Activated T-helper 17 cell treated with anti-CD3 and anti-CD28 coated beads, Interleukin-2, amount 50 U/mL, for 72 hours (primary cell): ENCODE results near the gene HK1. TPM values are rescaled to one million over a fixed set of nuclear protein-coding genes. Genes with fewer than 3 reads are reported as not detected.
"Not testable (repeated sequence)": the region's sequence is repeated elsewhere in the genome, so short reads cannot be mapped to it uniquely, and the experiment has no call there.

Source experiments
- ATAC-seq: fragments of 150-1000 bp; cut with Tn5 transposase; replicated peaks from 2 replicates; pipeline ENCODE4 v1.10.0; 2021; ENCODE audit warnings: mild to moderate bottlenecking, moderate library complexity
- H3K27ac Mint-ChIP-seq: one replicate; pipeline ENCODE4 v1.8.0; 2022; ENCODE audit warnings: mixed read lengths
- H3K27me3 Mint-ChIP-seq: one replicate; pipeline ENCODE4 v1.8.0; 2022; ENCODE audit warnings: mixed read lengths
- H3K36me3 Mint-ChIP-seq: one replicate; pipeline ENCODE4 v1.8.0; 2022; ENCODE audit warnings: low read depth, mild to moderate bottlenecking, mixed read lengths
- H3K4me1 Mint-ChIP-seq: one replicate; pipeline ENCODE4 v1.8.0; 2022; ENCODE audit warnings: mixed read lengths
- H3K4me3 Mint-ChIP-seq: one replicate; pipeline ENCODE4 v1.8.0; 2022; ENCODE audit warnings: mild to moderate bottlenecking, mixed read lengths
- H3K9me3 Mint-ChIP-seq: one replicate; pipeline ENCODE4 v1.8.0; 2022; ENCODE audit warnings: mixed read lengths
- total RNA-seq, 2 donors: library from RNA; stranded (reverse); gene quantifications; one replicate each; pipeline ENCODE4 v1.2.3, GENCODE V29; 2022

The HK1 gene
- total RNA-seq, 2 donors from 2014 or later: 216 to 221 TPM

DNA sequence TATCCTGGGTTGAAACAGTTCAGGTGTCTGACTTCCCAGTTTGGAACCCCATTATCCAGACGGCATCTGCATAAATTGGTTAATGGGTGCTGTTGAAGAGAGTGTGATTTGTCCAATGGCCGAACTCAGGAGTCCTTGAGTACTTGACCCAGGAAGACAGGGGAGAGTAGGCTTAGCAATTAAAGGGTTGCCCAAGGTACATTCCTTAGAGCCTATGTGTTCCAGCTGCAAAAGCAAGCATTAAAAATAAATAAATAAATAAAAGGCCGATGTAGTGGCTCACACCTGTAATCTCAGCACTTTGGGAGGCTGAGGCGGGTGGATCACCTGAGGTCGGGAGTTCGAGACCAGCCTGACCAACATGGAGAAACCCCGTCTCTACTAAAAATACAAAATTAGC is 44.0 kb downstream of the HK1 start:
- H3K27ac Mint-ChIP-seq, H3K27me3 Mint-ChIP-seq, H3K9me3 Mint-ChIP-seq, ATAC-seq: not testable (repeated sequence)
- H3K36me3 Mint-ChIP-seq: peaks cover 85% of the 10 kb centered on the region
- peak overlapping the region; percentile 97 for H3K4me3 Mint-ChIP-seq
- peaks cover 21% of the 10 kb centered on the region for H3K4me1 Mint-ChIP-seq

DNA sequence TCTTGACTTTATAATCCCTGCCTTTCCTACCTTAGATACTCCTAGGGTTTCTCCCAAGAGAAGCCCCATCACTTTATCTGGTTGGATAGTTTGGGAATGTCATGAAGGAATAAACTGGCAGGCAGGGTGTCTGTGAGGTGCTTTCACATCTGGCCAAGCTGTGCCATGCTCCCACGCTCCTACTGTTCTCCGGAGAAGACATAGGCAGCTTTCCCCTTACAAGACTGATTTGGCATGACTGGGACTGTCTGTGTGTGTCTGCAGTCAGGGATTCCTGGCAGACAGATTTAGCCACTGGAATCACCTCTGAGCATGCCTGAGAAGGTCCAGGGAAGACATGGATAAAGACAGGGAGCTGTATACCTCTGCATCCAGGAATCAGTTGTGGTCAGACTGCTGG is 45.3 kb downstream of the HK1 start:
- no peak for ATAC-seq
- Mint-ChIP-seq H3K9me3 (no peaks in the 10 kb centered on the region), H3K4me1 (peaks cover 31% of the 10 kb centered on the region), H3K27ac (peak overlapping the region; percentile 43), H3K4me3 (peak overlapping the region; percentile 42), H3K36me3 (peaks cover 97% of the 10 kb centered on the region), H3K27me3 (no peaks in the 10 kb centered on the region)

DNA sequence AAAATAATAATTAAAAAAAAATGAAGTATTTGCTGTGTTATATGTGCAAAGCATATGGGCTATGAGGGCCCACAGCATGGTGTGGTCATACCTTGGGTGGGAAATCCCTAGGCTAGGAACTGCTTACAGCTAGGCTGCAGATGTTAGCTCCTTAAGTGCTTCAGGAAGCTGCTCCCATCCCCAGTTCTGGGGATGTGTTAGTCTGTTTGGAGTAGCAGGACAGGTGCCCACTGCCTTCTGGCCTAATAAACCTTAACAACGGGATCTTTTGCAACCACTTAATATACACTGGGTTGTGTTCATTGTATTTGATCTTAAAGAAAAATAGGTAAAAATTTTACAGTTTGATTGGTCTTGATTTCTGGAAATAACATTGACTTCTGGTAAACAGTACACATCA is 46.3 kb downstream of the HK1 start:
- no peaks in the 10 kb centered on the region for H3K27me3 Mint-ChIP-seq
- peaks cover 33% of the 10 kb centered on the region for H3K4me1 Mint-ChIP-seq
- H3K36me3 Mint-ChIP-seq: peaks cover 98% of the 10 kb centered on the region
- H3K4me3 Mint-ChIP-seq: peak overlapping the region; percentile 28
- no peaks in the 10 kb centered on the region for H3K9me3 Mint-ChIP-seq
- H3K27ac Mint-ChIP-seq: no peak overlapping the region
- no peak for ATAC-seq

DNA sequence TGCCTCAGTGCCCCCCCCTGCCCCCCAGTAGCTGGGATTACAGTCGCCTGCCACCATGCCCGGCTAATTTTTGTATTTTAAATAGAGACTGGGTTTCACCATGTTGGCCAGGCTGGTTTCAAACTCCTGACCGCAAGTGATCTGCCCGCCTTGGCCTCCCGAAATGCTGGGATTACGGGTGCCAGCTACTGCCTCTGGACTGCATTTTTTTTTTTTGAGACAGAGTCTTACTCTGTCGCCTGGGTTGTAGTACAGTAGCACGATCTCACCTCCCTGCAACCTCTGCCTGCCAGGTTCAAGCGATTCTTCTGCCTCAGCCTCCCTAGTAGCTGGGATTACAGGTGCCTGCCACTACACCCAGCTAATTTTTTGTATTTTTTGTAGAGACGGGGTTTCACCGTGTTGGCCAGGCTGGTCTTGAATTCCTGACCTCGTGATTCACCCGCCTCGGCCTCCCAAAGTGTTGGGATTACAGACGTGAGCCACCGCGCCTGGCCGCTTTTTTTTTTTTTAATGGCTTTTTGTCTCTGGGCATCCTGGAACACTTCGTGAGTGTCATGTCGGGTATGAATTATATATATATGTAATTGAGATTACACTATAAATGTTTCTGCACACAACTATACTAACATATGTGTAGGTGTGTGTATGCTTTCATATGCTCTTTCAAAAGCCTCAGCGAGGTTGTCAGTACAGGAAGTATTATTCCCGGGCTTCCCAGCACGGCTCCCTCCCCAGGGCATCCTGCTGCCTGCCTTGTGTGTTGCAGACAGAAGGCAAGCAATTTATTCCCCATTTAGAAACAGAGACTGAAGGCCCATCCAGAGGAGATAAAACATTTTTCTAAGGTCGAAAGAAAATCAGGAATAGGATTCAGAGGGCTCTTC is 47.6 kb downstream of the HK1 start:
- Mint-ChIP-seq H3K36me3 (peaks cover 98% of the 10 kb centered on the region), H3K4me3 (peak overlapping the region; percentile 78), H3K4me1 (peaks cover 42% of the 10 kb centered on the region)
- not testable (repeated sequence) for ATAC-seq, H3K27ac Mint-ChIP-seq, H3K9me3 Mint-ChIP-seq, H3K27me3 Mint-ChIP-seq

DNA sequence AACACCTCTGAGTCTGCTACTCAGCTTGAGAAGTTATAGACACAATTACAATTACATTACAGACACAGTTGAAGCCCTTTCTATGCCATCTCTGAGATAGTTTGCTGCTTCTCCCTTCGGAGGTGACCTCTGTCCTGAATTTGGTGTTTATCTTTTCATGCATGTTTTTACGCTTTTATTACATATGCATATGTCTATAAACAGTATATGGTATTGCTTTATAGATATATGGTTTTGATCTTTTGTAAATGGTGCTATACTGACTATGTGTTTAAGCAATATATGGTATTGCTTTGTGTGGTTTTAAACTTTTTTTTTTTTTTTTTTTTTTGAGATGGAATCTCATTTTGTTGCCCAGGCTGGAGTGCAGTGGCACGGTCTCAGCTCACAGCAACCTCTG is 48.4 kb downstream of the HK1 start:
- H3K36me3 Mint-ChIP-seq: peaks cover 98% of the 10 kb centered on the region
- peaks cover 41% of the 10 kb centered on the region for H3K4me1 Mint-ChIP-seq
- no peak overlapping the region for H3K27ac Mint-ChIP-seq
- no peaks in the 10 kb centered on the region for H3K27me3 Mint-ChIP-seq
- no peaks in the 10 kb centered on the region for H3K9me3 Mint-ChIP-seq
- ATAC-seq: no peak
- peak overlapping the region; percentile 78 for H3K4me3 Mint-ChIP-seq

DNA sequence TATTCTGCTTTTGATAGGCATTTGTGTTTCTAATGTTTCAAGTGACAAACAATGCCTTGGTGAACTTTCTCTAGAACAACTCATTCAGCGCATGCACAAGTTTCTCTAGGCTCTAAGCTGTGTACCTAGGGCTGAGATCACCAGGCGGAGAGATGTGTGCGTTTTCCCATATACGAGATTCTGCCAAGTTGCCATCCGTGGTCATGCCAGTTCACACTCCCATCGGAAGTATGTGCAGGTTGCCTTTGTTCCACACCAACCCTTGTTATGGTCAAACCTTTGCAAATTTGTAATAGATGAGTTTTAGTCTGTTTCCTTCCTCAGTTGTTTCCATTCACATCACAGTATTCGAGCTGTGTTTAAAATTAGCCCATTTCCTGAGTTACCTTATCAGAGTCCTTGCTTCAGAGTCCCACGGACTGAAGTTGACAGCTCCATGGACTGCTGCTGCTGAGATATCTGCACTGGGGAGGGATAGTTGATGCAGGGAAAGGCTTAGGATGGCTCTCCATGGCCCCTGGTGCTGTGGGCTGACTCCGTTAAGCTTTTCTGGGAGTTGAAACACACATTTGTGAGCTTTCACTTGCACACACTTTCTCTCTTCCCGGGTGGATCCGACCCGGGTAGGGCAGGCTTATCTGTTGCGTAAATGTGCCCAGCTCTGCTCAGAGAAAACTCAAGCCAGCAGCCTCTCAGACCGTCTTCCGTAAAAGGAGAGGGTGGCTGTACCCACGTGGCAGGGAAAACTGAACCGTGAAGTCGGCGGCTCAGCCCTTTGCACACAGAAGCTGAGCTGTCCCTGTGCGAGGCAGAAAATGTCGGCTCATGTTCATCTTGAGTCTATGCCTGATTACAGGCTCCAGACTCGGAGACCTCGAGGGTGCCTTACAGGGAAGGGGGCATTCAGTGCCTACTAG is 49.4 kb downstream of the HK1 start:
- H3K4me3 Mint-ChIP-seq: peak overlapping the region; percentile 78
- peak overlapping the region; percentile 73 for H3K27ac Mint-ChIP-seq
- ATAC-seq: peak; percentile 81
- H3K4me1 Mint-ChIP-seq: peaks cover 36% of the 10 kb centered on the region
- H3K36me3 Mint-ChIP-seq: peaks cover 98% of the 10 kb centered on the region
- H3K27me3 Mint-ChIP-seq: no peaks in the 10 kb centered on the region
- H3K9me3 Mint-ChIP-seq: no peaks in the 10 kb centered on the region

DNA sequence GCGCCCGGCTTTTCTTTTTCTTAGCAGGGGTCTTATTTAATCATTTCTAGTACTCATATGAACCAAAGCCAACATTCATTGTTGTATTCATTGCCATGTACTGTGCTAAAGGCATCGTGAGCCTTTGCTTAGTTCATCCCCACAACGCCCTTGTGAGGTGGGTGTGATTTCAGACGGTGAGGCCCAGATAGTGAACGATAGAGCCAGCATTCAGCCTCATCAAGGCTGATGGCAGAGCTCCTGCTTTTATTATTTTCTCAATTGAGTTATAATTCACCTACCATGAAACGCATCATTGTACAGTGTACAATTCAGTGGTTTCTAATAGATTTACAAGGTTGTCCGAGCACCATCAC is 50.1 kb downstream of the HK1 start:
- Mint-ChIP-seq H3K9me3 (no peaks in the 10 kb centered on the region), H3K4me1 (peaks cover 36% of the 10 kb centered on the region), H3K4me3 (peak overlapping the region; percentile 78), H3K36me3 (peaks cover 96% of the 10 kb centered on the region), H3K27ac (no peak overlapping the region), H3K27me3 (no peaks in the 10 kb centered on the region)
- peak; percentile 16 for ATAC-seq

DNA sequence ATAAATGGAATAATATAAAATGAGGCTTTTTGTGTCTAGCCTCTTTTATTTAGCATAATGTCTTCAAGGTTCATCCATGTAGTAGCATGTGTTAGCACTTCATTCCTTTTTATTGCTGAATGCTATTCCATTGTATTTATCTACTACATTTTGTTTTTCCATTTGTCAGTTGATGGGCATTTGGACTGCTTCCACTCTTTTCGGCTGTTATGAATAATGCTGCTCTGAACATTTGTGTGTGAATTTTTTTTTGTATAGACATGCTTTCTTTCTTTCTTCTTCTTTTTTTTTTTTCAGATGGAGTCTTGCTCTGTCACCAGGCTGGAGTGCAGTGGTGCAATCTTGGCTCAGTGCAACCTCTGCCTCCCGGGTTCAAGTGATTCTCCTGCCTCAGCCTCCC is 50.6 kb downstream of the HK1 start:
- H3K9me3 Mint-ChIP-seq, ATAC-seq, H3K27ac Mint-ChIP-seq, H3K27me3 Mint-ChIP-seq: not testable (repeated sequence)
- H3K4me1 Mint-ChIP-seq: peaks cover 37% of the 10 kb centered on the region
- H3K36me3 Mint-ChIP-seq: peaks cover 96% of the 10 kb centered on the region
- H3K4me3 Mint-ChIP-seq: peak overlapping the region; percentile 78

DNA sequence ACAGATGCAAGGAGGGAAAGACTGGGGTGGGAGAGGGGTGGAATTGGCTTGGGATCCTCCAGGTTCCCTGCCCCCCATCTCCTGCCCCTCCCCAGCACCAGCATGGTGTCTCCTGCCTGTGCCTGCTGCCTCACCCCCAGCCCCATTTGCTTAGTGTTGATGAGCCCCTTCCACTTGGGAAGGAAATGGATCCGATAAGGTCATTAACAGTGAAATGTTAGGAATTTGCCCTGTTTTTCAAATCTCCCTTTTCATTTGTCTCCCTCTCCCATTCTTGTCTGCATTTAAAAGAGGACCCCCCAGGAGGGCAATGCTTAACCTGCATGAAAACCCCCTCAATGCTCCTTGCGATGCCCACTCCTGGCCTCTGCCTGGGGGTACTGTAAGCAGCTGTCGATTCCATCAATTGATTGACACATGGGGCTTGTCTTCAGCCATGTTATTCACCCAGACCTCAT is 51.5 kb downstream of the HK1 start:
- ATAC-seq: no peak
- Mint-ChIP-seq H3K27ac (no peak overlapping the region), H3K4me1 (peaks cover 44% of the 10 kb centered on the region), H3K36me3 (peaks cover 96% of the 10 kb centered on the region), H3K27me3 (no peaks in the 10 kb centered on the region), H3K9me3 (no peaks in the 10 kb centered on the region), H3K4me3 (no peak overlapping the region)

DNA sequence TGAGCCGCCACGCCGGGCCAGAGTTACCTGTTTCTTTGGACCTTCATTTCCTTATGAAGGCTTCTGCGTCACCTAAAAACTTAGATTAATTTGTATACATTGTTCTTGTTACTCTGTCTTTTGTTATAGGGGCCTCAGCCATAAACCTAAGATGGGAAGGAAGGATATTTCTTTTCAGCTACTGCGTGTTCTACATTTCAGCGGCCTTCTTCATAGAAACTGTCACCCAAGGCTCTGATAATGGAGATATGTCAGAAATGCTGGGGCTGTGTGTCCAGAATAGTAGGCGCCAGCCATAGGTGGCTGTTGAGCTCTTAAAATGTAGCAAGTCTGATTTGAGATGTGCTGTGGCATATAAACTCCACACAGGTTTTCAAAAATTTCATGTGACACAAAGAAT is 52.9 kb downstream of the HK1 start:
- Mint-ChIP-seq H3K4me3 (no peak overlapping the region), H3K4me1 (peaks cover 55% of the 10 kb centered on the region), H3K36me3 (peaks cover 95% of the 10 kb centered on the region), H3K27me3 (no peaks in the 10 kb centered on the region), H3K9me3 (no peaks in the 10 kb centered on the region), H3K27ac (no peak overlapping the region)
- no peak for ATAC-seq

DNA sequence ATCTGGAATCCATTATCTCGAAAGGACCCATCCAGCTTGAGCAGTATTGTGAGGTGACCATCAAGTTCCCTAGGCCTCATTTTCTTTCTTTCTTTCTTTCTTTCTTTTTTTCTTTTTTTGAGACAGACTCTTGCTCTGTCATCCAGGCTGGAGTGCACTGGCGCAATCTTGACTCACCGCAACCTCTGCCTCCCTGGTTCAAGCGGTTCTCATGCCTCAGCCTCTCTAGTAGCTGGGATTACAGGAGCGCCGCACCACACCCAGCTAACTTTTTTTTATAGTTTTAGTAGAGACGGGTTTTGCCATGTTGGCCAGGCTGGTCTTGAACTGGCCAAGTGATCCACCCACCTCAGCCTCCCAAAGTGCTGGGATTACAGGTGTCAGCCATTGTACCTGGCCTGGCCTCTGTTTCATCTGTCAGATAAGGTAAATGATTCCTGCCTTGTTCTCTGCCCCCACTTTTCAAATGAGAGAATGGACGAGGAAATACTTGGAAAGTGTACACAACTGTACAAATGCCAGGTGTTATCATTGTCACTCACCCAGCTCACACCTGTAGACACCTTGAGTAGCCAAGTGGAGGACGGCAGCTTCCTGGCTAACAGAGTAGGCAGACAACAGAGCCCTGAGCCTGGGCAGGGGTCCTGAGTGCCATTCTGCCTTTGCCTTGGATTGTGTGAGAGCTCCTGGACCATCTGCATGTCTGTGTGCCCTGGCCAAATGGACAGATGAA is 54.1 kb downstream of the HK1 start:
- Mint-ChIP-seq H3K4me1 (peaks cover 48% of the 10 kb centered on the region), H3K27me3 (no peaks in the 10 kb centered on the region), H3K27ac (no peak overlapping the region), H3K4me3 (peak overlapping the region; percentile 32), H3K36me3 (peaks cover 82% of the 10 kb centered on the region), H3K9me3 (no peaks in the 10 kb centered on the region)
- no peak for ATAC-seq

DNA sequence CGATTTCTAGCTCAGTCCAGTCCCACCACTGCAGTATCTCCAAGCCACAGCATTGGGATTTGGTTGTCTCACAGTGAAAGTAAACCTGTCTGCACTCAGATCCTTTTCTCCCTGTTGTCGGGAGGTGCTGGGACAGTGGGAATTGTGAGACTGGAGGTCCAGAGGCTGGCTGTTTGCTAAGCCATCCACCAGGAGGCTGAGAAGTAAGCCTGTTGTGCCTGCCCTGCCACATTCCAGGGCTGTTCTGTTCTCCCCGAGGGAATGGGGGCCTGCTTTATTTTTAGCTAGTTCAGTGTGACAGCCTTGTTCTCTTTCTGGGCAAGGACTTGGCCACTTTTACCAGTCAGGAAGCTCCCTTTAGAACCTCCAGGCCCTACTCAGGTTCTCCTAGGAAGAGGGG is 54.9 kb downstream of the HK1 start:
- H3K4me1 Mint-ChIP-seq: peaks cover 41% of the 10 kb centered on the region
- H3K27ac Mint-ChIP-seq: peak overlapping the region; percentile 22
- H3K4me3 Mint-ChIP-seq: peak overlapping the region; percentile 70
- no peak for ATAC-seq
- peaks cover 80% of the 10 kb centered on the region for H3K36me3 Mint-ChIP-seq
- no peaks in the 10 kb centered on the region for H3K27me3 Mint-ChIP-seq
- no peaks in the 10 kb centered on the region for H3K9me3 Mint-ChIP-seq

DNA sequence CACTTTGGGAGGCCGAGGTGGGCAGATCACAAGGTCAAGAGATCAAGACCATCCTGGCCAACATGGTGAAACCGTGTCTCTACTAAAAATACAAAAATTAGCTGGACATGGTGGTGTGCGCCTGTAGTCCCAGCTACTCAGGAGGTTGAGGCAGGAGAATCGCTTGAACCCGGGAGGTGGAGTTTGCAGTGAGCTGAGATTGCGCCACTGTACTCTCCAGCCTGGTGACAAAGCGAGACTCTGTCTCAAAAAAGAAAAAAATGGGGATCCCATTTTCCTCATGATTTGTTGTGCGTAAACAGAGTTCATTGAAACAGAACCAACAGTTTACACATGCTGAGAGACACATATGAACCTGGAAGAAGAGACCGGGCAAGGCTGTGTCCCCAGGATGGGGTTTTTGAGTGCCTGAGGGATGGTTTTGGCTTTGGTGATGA is 55.6 kb downstream of the HK1 start:
- H3K4me1 Mint-ChIP-seq: peaks cover 42% of the 10 kb centered on the region
- not testable (repeated sequence) for H3K9me3 Mint-ChIP-seq, ATAC-seq, H3K27me3 Mint-ChIP-seq
- H3K36me3 Mint-ChIP-seq: peaks cover 80% of the 10 kb centered on the region
- peak overlapping the region; percentile 48 for H3K27ac Mint-ChIP-seq
- peak overlapping the region; percentile 70 for H3K4me3 Mint-ChIP-seq
